GM18870 (cell line): ENCODE measurements around the gene GPR156.
"Not testable (repeated sequence)": the region's sequence is repeated elsewhere in the genome, so short reads cannot be mapped to it uniquely, and the experiment has no call there.

Source experiments
- ATAC-seq: cut with Tn5 transposase; IDR thresholded peaks from one replicate; pipeline ENCODE4 v1.9.1; 2021; ENCODE audit warnings: moderate library complexity; ENCODE audit not compliant: unreplicated experiment

Gene GPR156

DNA sequence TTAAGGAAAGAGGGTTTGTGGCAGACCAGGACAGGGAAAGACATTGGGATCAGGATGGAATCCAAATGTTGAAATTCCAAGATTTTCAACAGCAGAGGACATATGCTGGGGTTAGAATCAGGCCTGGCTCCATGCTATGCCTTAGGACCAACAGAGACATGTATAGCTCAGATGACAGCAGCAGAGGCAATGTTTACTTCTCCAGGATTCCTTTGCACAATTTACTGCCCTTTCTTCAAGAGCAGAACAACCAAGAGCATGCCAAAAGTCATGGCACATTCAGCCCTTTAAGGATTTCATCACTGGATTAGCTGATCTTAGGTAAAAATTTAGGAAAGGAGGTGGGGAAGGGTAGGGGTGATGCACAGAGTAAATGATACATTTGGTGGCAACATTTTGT lies 121.2 kb downstream of the GPR156 start:
- no peak for ATAC-seq

DNA sequence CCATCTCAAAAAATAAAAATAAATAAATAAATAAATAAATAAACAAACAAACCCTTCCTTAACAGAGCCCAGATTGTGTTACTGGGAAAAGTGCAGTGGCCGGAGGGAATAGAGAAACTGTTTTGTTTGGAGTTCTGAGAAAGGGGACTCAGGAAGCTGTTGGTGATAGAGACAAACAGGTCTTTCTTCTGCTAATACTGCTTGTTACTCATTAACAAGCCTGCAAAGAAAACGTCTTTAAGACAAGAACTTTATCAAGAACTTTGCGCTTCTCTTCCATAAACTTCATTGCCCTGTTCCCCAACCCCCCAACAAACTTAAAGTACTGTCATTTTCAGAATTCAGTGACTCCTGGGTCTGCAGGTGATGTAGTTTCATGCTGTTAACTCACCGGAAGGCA lies 122.0 kb downstream of the GPR156 start:
- no peak for ATAC-seq

GRCh38 chr3:120162400-120162799 lies 122.6 kb downstream of the GPR156 start:
- no peak for ATAC-seq

DNA sequence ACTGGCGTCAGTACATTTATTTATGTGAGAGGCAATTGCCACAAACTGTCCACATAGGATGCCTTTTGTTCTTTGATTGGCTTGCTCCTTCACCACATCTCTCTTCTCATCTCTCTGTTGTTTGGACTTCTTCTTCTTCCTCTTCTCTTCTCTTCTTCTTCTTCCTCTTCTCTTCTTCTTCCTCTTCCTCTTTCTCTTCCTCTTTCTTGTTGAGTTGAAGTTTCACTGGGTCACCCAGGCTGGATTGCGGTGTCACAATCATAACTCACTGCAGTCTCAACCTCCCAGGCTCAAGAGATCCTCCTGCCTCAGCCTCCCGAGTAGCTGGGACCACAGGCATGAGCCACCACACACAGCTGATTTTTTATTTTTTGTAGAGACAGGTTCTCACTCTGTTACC lies 123.1 kb downstream of the GPR156 start:
- no peak for ATAC-seq

- ATAC-seq = no peak
These were observed 125.0 kb downstream of the GPR156 start for GRCh38 chr3:120160050-120160449.

GRCh38 chr3:120157681-120158080 lies 127.3 kb downstream of the GPR156 start:
- no peak for ATAC-seq

- no peak for ATAC-seq
These were observed 127.9 kb downstream of the GPR156 start for GRCh38 chr3:120157113-120157512.

GRCh38 chr3:120156699-120157098 lies 128.3 kb downstream of the GPR156 start:
- ATAC-seq = no peak

DNA sequence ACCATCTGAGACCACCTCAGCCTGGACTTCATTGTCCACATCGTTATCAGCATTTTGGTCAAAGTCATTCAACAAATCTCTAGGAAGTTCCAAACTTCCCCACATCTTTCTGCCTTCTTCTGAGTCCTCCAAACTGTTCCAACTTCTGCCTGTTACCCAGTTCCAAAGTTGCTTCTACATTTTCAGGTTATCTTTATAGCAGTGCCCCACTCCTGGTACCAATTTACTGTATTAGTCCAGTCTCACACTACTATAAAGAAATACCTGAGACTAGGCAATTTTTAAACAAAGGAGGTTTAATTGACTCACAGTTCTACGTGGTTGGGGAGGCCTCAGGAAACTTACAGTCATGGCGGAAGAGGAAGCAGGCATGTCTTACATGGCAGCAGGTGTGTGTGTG lies 129.3 kb downstream of the GPR156 start:
- not testable (repeated sequence) for ATAC-seq

GRCh38 chr3:120155108-120155507 lies 129.9 kb downstream of the GPR156 start:
- ATAC-seq = no peak

DNA sequence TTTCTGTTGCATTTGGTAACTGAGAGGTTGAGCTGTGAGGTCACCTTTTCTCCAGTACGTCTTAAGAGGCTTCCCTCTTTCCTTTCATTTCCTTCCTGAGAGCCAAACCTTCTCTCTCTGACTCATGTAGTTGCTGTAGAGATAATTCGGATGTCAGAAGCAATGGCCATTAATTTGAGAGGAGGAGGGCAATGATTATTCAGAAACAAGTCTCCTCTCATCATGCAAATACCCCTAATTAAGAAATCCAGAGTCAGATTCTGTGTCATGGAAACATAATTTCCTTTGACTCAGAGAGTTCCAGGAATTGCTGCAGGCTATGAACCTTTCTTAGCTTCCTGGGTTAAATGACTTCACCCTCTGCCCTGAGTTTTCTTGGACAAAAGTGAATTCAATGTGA lies 131.7 kb downstream of the GPR156 start:
- ATAC-seq = no peak

- ATAC-seq = no peak
These were observed 133.2 kb downstream of the GPR156 start for GRCh38 chr3:120151791-120152190.

GRCh38 chr3:120148187-120148949 lies 136.7 kb downstream of the GPR156 start:
- no peak for ATAC-seq

DNA sequence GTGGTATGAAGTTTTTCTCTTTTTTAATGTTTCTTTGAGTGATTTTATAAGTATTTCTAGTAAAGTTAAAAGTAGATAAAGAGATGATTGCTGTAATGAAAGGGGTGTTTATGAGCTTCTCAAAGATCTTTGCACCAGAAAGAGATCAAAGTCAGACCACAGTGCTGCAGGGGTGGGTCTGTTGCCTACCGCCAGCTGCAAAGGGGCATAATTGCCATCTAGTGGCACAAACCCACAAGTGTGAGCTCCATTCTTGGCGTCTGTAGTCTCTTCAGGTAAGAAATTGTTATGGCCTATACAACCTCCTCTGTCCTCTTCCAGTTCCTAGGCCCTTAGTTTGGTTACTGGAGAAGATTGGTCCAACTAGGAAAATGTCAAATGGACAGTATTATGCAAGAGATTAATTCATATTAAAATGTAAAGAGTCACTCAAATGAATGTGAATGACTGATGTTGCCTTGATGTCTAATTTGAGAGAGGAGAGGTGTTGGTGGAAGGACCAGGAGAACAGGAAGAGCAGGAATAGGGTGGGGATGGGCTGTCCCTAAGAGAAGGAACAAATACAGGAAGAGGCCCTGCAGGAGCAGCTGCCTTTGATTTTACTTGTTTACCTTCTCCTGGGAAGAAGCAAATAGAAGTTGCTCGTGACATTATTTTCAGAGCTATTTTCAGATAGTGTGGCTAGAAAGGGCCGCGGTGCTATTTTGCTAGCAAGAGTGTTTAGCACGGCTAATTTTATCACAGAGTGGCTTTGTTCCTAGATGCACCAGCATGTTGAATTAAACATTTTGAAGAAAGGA lies 137.8 kb downstream of the GPR156 start:
- ATAC-seq = no peak

- ATAC-seq = no peak
These were observed 139.3 kb downstream of the GPR156 start for GRCh38 chr3:120145542-120146285.

DNA sequence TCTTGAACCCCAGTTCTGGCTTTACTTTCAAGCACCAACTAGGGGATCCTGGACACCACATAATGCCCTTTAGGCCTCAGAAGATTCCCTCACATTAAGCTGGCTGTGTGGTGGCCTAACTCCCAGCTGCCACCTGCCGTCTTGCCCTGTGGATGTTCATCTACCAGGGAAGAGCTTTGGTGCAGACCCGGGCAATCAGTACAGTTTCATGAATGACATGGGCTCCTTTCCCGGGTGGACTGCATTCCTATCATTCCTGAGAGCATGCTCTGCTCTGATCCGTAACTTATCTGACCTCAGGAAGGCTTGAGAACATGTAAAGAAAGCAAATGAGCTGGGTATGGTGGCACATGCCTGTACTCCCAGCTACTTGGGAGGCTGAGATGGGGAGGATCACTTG lies 140.8 kb downstream of the GPR156 start:
- no peak for ATAC-seq

- no peak for ATAC-seq
These were observed 141.3 kb downstream of the GPR156 start for GRCh38 chr3:120143676-120144075.

- ATAC-seq = no peak
These were observed 142.8 kb downstream of the GPR156 start for GRCh38 chr3:120142236-120142635.

- ATAC-seq = no peak
These were observed 144.8 kb downstream of the GPR156 start for GRCh38 chr3:120140098-120140742.

- ATAC-seq = no peak
These were observed 145.9 kb downstream of the GPR156 start for GRCh38 chr3:120139140-120139539.

GRCh38 chr3:120137548-120137947 lies 147.5 kb downstream of the GPR156 start:
- no peak for ATAC-seq
